B cell (primary cell): ENCODE results near the gene APLP2. TPM values are rescaled to one million over a fixed set of nuclear protein-coding genes. Genes with fewer than 3 reads are reported as not detected.

Experiments
- ATAC-seq: fragments of 200-7000 bp; cut with Tn5 transposase; one replicate; pipeline ENCODE4 v1.10.0; 2021; ENCODE audit warnings: low read depth, mild to moderate bottlenecking, moderate number of reproducible peaks, moderate library complexity
- CTCF ChIA-PET: fragments of 350-600 bp; sonication (Branson Sonifier 250); formaldehyde crosslinking; loops from one replicate; lab custom pipeline; 2021; ENCODE audit warnings: antibody characterized with exemption, inconsistent platforms; lab: Charles Lee
- POLR2A ChIA-PET: fragments of 350-600 bp; sonication (Branson Sonifier 250); formaldehyde crosslinking; loops from one replicate; lab custom pipeline; 2021; ENCODE audit warnings: antibody characterized with exemption; lab: Charles Lee
- DNase-seq: peaks from one replicate; pipeline ENCODE4 v3.0.0; 2013
- H2AFZ ChIP-seq: 2 replicates; pipeline ENCODE4 v1.6.1; 2012; ENCODE audit warnings: mild to moderate bottlenecking, low read depth, low read length; ENCODE audit not compliant: insufficient read depth, poor library complexity, severe bottlenecking
- H3K27ac ChIP-seq, 2 donors: 1 replicate in 1 of 2; 2 replicates in 1 of 2; pipeline ENCODE4 v1.5.1; 2012 to 2013; ENCODE audit warnings: low read length in 2 of 2, mild to moderate bottlenecking in 2 of 2, moderate library complexity in 1 of 2
- H3K27me3 ChIP-seq, 4 experiments: fragments of 200-600 bp in 1 of 4; sonication (generic) in 1 of 4; replicated peaks in 1 of 4; 1 replicate in 2 of 4; 2 replicates in 2 of 4; pipeline versions ENCODE4 v1.6.1 to v1.7.0; 2013 to 2016; ENCODE audit warnings: low read length in 3 of 4, mild to moderate bottlenecking in 2 of 4, mixed read lengths in 1 of 4, moderate library complexity in 1 of 4; ENCODE audit not compliant: insufficient read depth in 4 of 4, control insufficient read depth in 3 of 4; ENCODE audit errors: control extremely low read depth in 1 of 4
- H3K36me3 ChIP-seq, 2 experiments: replicated peaks in 1 of 2; 1 replicate in 1 of 2; 2 replicates in 1 of 2; pipeline versions ENCODE4 v1.6.1 to v1.7.1; 2013; ENCODE audit warnings: low read length in 1 of 2; ENCODE audit not compliant: insufficient read depth in 2 of 2, control insufficient read depth in 1 of 2; ENCODE audit errors: control extremely low read depth in 1 of 2, extremely low read depth in 1 of 2
- H3K4me1 ChIP-seq, 2 donors: fragments of 200-600 bp in 1 of 2; sonication (generic) in 1 of 2; 1 replicate in 1 of 2; 2 replicates in 1 of 2; pipeline versions ENCODE4 v1.5.1 to v1.6.1; 2013 to 2017; ENCODE audit warnings: low read length in 2 of 2; ENCODE audit not compliant: control insufficient read depth in 2 of 2, insufficient read depth in 2 of 2
- H3K4me2 ChIP-seq: replicated peaks from 2 replicates; pipeline ENCODE3; 2012; ENCODE audit warnings: mild to moderate bottlenecking, low read depth, low read length; ENCODE audit not compliant: poor library complexity, severe bottlenecking
- H3K4me3 ChIP-seq, 5 experiments: fragments of 200-600 bp in 1 of 5; sonication (generic) in 1 of 5; 1 replicate in 3 of 5; 2 replicates in 2 of 5; pipeline versions ENCODE4 v1.5.1 to v1.7.0; 2011 to 2016; ENCODE audit warnings: low read length in 4 of 5, mild to moderate bottlenecking in 4 of 5, low read depth in 2 of 5, control low read depth in 1 of 5, moderate library complexity in 1 of 5; ENCODE audit not compliant: insufficient read depth in 1 of 5; ENCODE audit errors: control extremely low read depth in 1 of 5, extremely low read depth in 1 of 5
- H3K79me2 ChIP-seq: fragments of 200-600 bp; sonication (generic); one replicate; pipeline ENCODE4 v1.6.0; 2016; ENCODE audit warnings: low read length; ENCODE audit not compliant: control insufficient read depth, insufficient read depth
- H3K9ac ChIP-seq: fragments of 200-600 bp; sonication (generic); 2 replicates; pipeline ENCODE4 v1.6.1; 2017; ENCODE audit warnings: mild to moderate bottlenecking, low read length, moderate library complexity
- H3K9me3 ChIP-seq, 3 donors: one replicate each; pipeline versions ENCODE4 v1.6.1 to v1.7.1; 2013; ENCODE audit warnings: low read length in 2 of 3; ENCODE audit not compliant: control insufficient read depth in 2 of 3, insufficient read depth in 1 of 3; ENCODE audit errors: control extremely low read depth in 1 of 3
- H4K20me1 ChIP-seq: 2 replicates; pipeline ENCODE4 v1.6.0; 2012; ENCODE audit warnings: mild to moderate bottlenecking, low read length; ENCODE audit not compliant: insufficient read depth, control insufficient read depth, poor library complexity, severe bottlenecking
- H3K27ac Mint-ChIP-seq: one replicate; pipeline ENCODE4 v1.8.0; 2021; ENCODE audit warnings: mixed read lengths
- H3K27me3 Mint-ChIP-seq: one replicate; pipeline ENCODE4 v1.8.0; 2021; ENCODE audit warnings: mixed read lengths
- H3K4me1 Mint-ChIP-seq: one replicate; pipeline ENCODE4 v1.8.0; 2021; ENCODE audit warnings: mixed read lengths
- H3K4me3 Mint-ChIP-seq: one replicate; pipeline ENCODE4 v1.8.0; 2021; ENCODE audit warnings: mixed read lengths
- H3K9me3 Mint-ChIP-seq: one replicate; pipeline ENCODE4 v1.8.0; 2022; ENCODE audit warnings: mixed read lengths; ENCODE audit not compliant: insufficient read depth
- CTCF ChIP-seq: fragments of 200-600 bp; IDR thresholded peaks from one replicate; pipeline ENCODE4 v1.8.0; 2022; ENCODE audit warnings: antibody characterized with exemption, mild to moderate bottlenecking
- EZH2 ChIP-seq: IDR thresholded peaks from 2 replicates; pipeline ENCODE4 v1.6.1; 2012; ENCODE audit warnings: borderline replicate concordance, low read depth, mild to moderate bottlenecking, moderate library complexity, low read length; ENCODE audit not compliant: insufficient read depth, poor library complexity, severe bottlenecking
- WGBS: methylation state at CpG from one replicate; pipeline ENCODE4 v1.1.5; 2013; ENCODE audit warnings: missing lambda C conversion rate; ENCODE audit not compliant: insufficient coverage; 5-methylcytosine and 5-hydroxymethylcytosine counted together
- intact Hi-C: fragments of 100-400 bp; cut with micrococcal nuclease; formaldehyde crosslinking; loops from one replicate; pipeline ENCODE4 v1.10.0; 2022
- polyA plus RNA-seq: library from polyadenylated mRNA; depleted of rRNA; stranded (reverse); fragments of >200 nt; gene quantifications from 2 replicates; pipeline ENCODE4 v1.2.3, GENCODE V29; 2012
- total RNA-seq, 2 donors: library from RNA; stranded (reverse); fragments of 120-200 nt in 1 of 2; gene quantifications; 1 replicate in 1 of 2; 2 replicates in 1 of 2; pipeline versions ENCODE4 v1.2.3 to v1.2.4, GENCODE V29; 2013 to 2022

Gene APLP2
- total and polyA plus RNA-seq, 2 donors (not counting 1 experiment from before 2014, with no cell fraction given), result 84.2 to 102 TPM

- no peak for ATAC-seq
- no peaks in the 10 kb centered on the region for H3K79me2 ChIP-seq
- no peak overlapping the region for H3K4me3 ChIP-seq
- H3K9me3 Mint-ChIP-seq, result no peaks in the 10 kb centered on the region
- H3K9ac ChIP-seq, result no peak overlapping the region
- no peaks in the 10 kb centered on the region for H3K27me3 Mint-ChIP-seq
- DNase-seq, result peak; percentile 73
- peaks cover 79% of the 10 kb centered on the region for H3K4me1 Mint-ChIP-seq
- TF ChIP-seq CTCF (no peak), EZH2 (no peak)
- intact Hi-C loops, result loop anchor here (10.0 kb wide), 1 partner anchor 151 kb away; the partner anchor contains the start of gene ZBTB44
- ChIA-PET CTCF (interaction anchor here (0.8 kb wide), 1 partner anchor 49 kb away, joined by 3 read pairs; no protein-coding TSS in a partner anchor), POLR2A (interaction anchor here (0.7 to 0.9 kb wide), 4 partner anchors 17 to 1278 kb away, joined by 3 read pairs; no protein-coding TSS in a partner anchor)
- H3K36me3 ChIP-seq, result peaks cover 0 to 2% of the 10 kb centered on the region in 2 experiments
- peak overlapping the region; percentile 46 for H3K27ac Mint-ChIP-seq
- H3K27me3 ChIP-seq, result no peaks in the 10 kb centered on the region
- 73% methylated on average over 12 of the region's 13 CpGs for WGBS
- H4K20me1 ChIP-seq, result no peaks in the 10 kb centered on the region
- no peak overlapping the region for H2AFZ ChIP-seq
- H3K4me1 ChIP-seq, result peaks cover 48 to 79% of the 10 kb centered on the region in 2 donors
- peak overlapping the region; percentile 34 for H3K4me2 ChIP-seq
- H3K4me3 Mint-ChIP-seq, result peak overlapping the region; percentile 47
- no peak overlapping the region for H3K27ac ChIP-seq
- H3K9me3 ChIP-seq, result no peaks in the 10 kb centered on the region
Measured at GRCh38 chr11:130163346-130164220, 93.9 kb downstream of the APLP2 start.

- Mint-ChIP-seq H3K27ac (peak overlapping the region; percentile 32), H3K27me3 (no peaks in the 10 kb centered on the region), H3K4me3 (peak overlapping the region; percentile 44), H3K4me1 (peaks cover 78% of the 10 kb centered on the region), H3K9me3 (no peaks in the 10 kb centered on the region)
- H3K4me3 ChIP-seq, result no peak overlapping the region
- no peak overlapping the region for H3K27ac ChIP-seq
- H3K9me3 ChIP-seq, result no peaks in the 10 kb centered on the region
- WGBS, result no CpG with 5 or more reads among the region's 2 CpGs
- ChIA-PET CTCF (no interaction called here), POLR2A (interaction anchor here (0.7 to 0.9 kb wide), 4 partner anchors 16 to 1279 kb away, joined by 3 read pairs; no protein-coding TSS in a partner anchor)
- H3K27me3 ChIP-seq, result no peaks in the 10 kb centered on the region
- H3K4me1 ChIP-seq, result peaks cover 48 to 78% of the 10 kb centered on the region in 2 donors
- no peaks in the 10 kb centered on the region for H4K20me1 ChIP-seq
- no peak overlapping the region for H3K9ac ChIP-seq
- intact Hi-C loops, result loop anchor here (10.0 kb wide), 1 partner anchor 151 kb away; the partner anchor contains the start of gene ZBTB44
- no peaks in the 10 kb centered on the region for H3K79me2 ChIP-seq
- H3K4me2 ChIP-seq, result peak overlapping the region; percentile 34
- ATAC-seq (no peak), DNase-seq (no peak)
- H2AFZ ChIP-seq, result no peak overlapping the region
- no peak for TF ChIP-seq EZH2
- TF ChIP-seq CTCF, result no peak
- H3K36me3 ChIP-seq, result peaks cover 0 to 2% of the 10 kb centered on the region in 2 experiments
Measured at GRCh38 chr11:130164221-130164570, 94.5 kb downstream of the APLP2 start.
